Measurements from ENCODE around the gene CAMK1D.
"Not testable (repeated sequence)": the region's sequence is repeated elsewhere in the genome, so short reads cannot be mapped to it uniquely, and the experiment has no call there.

The CAMK1D gene

DNA sequence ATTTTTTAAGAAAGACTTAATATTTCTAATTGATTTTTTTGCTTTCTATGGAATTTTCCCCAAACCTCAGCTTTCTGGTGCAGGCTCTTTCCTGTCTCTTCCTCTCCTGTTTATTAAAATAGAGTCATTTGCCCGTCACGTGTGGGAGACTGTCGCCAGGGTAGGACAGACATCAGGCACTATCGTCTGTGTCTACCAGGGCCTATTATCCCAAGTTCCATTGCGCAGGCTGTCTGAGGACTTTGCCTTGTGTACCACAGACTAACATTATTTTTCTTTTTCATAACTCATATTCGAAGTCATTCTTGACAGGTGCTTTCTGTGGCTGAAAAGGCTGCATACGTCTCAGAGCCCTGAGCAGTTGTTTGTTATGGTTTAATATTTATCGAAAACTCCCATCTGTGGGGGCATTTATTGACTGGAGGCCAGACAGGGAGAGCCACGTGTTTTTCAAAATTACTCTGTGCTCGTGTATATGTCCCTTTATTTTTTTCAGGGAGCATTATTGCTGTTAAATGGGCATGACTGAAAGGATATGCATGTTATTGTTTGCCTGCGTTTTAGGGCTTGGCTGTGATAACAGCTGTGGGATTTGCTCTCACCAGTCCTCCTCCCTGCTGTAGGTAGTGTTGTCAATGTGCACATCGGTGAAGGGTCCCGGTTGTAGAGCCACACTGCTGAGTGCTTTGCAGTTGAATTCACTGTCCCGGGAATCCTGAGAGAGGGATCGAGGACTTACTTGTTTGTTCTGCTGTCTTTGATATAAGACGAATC lies 89.8 kb downstream of the CAMK1D start:
- H3K36me3 ChIP-seq (ENCODE audit: insufficient read depth), result no peaks in the 10 kb centered on the region
- no peak overlapping the region for H2AFZ ChIP-seq (ENCODE audit: low read depth)
- no peaks in the 10 kb centered on the region for H3K27me3 ChIP-seq (ENCODE audit: insufficient read depth, low read depth)
- H3K4me3 ChIP-seq (IDR thresholded peaks at IDR 0.05; ENCODE audit: insufficient read depth, low read depth, low read length), result no peak overlapping the region
- TF ChIP-seq CTCF (conservative IDR thresholded peaks at IDR 0.05; ENCODE audit: low read depth, low read length), result no peak
- H3K9ac ChIP-seq, result no peak overlapping the region
- peaks cover 20% of the 10 kb centered on the region; the same call in 1 of the 2 replicates for H3K79me2 ChIP-seq (ENCODE audit: insufficient read depth, low read depth)
- no peak overlapping the region for H3K27ac ChIP-seq
- H4K20me1 ChIP-seq (ENCODE audit: insufficient read depth), result no peaks in the 10 kb centered on the region
- H3K4me1 ChIP-seq (ENCODE audit: low read depth, poor library complexity, severe bottlenecking), result peaks cover 3% of the 10 kb centered on the region
- H3K4me2 ChIP-seq, result no peak overlapping the region

DNA sequence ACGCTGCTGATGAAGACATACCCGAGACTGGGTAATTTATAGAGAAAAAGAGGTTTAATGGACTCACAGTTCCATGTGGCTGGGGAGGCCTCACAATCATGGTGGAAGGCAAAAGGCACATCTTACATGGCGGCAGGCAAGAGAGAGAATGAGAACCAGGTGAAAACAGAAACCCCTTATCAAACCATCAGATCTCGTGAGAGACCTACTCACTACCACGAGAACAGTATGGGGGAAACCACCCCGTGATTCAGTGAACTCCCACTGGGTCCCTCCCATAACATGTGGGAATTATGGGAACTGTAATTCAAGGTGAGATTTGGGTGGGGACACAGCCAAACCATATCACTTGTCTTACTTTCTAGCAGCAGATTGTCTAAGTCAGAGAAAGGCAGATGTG lies 90.4 kb downstream of the CAMK1D start:
- H3K4me2 ChIP-seq; H3K4me3 ChIP-seq (IDR thresholded peaks at IDR 0.05; ENCODE audit: insufficient read depth, low read depth, low read length); H4K20me1 ChIP-seq (ENCODE audit: insufficient read depth); H3K9ac ChIP-seq; H3K36me3 ChIP-seq (ENCODE audit: insufficient read depth); H3K27ac ChIP-seq; H3K4me1 ChIP-seq (ENCODE audit: low read depth, poor library complexity, severe bottlenecking); H3K27me3 ChIP-seq (ENCODE audit: insufficient read depth, low read depth); H2AFZ ChIP-seq (ENCODE audit: low read depth): not testable (repeated sequence)
- peaks cover 23% of the 10 kb centered on the region; the same call in 1 of the 2 replicates for H3K79me2 ChIP-seq (ENCODE audit: insufficient read depth, low read depth)

- H2AFZ ChIP-seq (ENCODE audit: low read depth), result no peak overlapping the region
- H3K4me1 ChIP-seq (ENCODE audit: low read depth, poor library complexity, severe bottlenecking), result peaks cover 25% of the 10 kb centered on the region
- no peaks in the 10 kb centered on the region for H3K36me3 ChIP-seq (ENCODE audit: insufficient read depth)
- H3K4me2 ChIP-seq, result no peak overlapping the region
- H4K20me1 ChIP-seq (ENCODE audit: insufficient read depth), result no peaks in the 10 kb centered on the region
- H3K79me2 ChIP-seq (ENCODE audit: insufficient read depth, low read depth), result peaks cover 30% of the 10 kb centered on the region; the same call in 1 of the 2 replicates
- no peak for TF ChIP-seq CTCF (conservative IDR thresholded peaks at IDR 0.05; ENCODE audit: low read depth, low read length)
- no peak overlapping the region for H3K9ac ChIP-seq
- H3K27ac ChIP-seq, result no peak overlapping the region
- no peak overlapping the region for H3K4me3 ChIP-seq (IDR thresholded peaks at IDR 0.05; ENCODE audit: insufficient read depth, low read depth, low read length)
- no peaks in the 10 kb centered on the region for H3K27me3 ChIP-seq (ENCODE audit: insufficient read depth, low read depth)
Measured at GRCh38 chr10:12443026-12443425, 93.7 kb downstream of the CAMK1D start.

- no peaks in the 10 kb centered on the region for H3K27me3 ChIP-seq (ENCODE audit: insufficient read depth, low read depth)
- no peaks in the 10 kb centered on the region for H4K20me1 ChIP-seq (ENCODE audit: insufficient read depth)
- H3K36me3 ChIP-seq (ENCODE audit: insufficient read depth), result no peaks in the 10 kb centered on the region
- no peak overlapping the region for H3K27ac ChIP-seq
- peaks cover 42% of the 10 kb centered on the region for H3K4me1 ChIP-seq (ENCODE audit: low read depth, poor library complexity, severe bottlenecking)
- H3K9ac ChIP-seq, result no peak overlapping the region
- no peak overlapping the region for H2AFZ ChIP-seq (ENCODE audit: low read depth)
- no peak for TF ChIP-seq CTCF (conservative IDR thresholded peaks at IDR 0.05; ENCODE audit: low read depth, low read length)
- peaks cover 26% of the 10 kb centered on the region; the same call in 1 of the 2 replicates for H3K79me2 ChIP-seq (ENCODE audit: insufficient read depth, low read depth)
- H3K4me2 ChIP-seq, result no peak overlapping the region
- H3K4me3 ChIP-seq (IDR thresholded peaks at IDR 0.05; ENCODE audit: insufficient read depth, low read depth, low read length), result no peak overlapping the region
Measured at GRCh38 chr10:12444981-12445700, 95.8 kb downstream of the CAMK1D start.
